ENCODE results near the gene STK24.

The STK24 gene

GRCh38 chr13:98528663-98529064 lies 48.2 kb downstream of the STK24 start:
- no peak for FAIRE-seq

GRCh38 chr13:98527526-98527925 lies 49.4 kb downstream of the STK24 start:
- FAIRE-seq, result no peak

- FAIRE-seq, result no peak
These were observed 50.8 kb downstream of the STK24 start for GRCh38 chr13:98526182-98526512.

- FAIRE-seq, result no peak
These were observed 51.3 kb downstream of the STK24 start for GRCh38 chr13:98525456-98526181.

GRCh38 chr13:98524793-98525192 lies 52.1 kb downstream of the STK24 start:
- FAIRE-seq, result no peak

- no peak for FAIRE-seq
These were observed 52.5 kb downstream of the STK24 start for GRCh38 chr13:98524391-98524790.

- FAIRE-seq, result no peak
These were observed 53.3 kb downstream of the STK24 start for GRCh38 chr13:98523455-98524102.

- no peak for FAIRE-seq
These were observed 54.5 kb downstream of the STK24 start for GRCh38 chr13:98522371-98522770.

GRCh38 chr13:98521461-98522247 lies 55.3 kb downstream of the STK24 start:
- FAIRE-seq, result no peak

- no peak for FAIRE-seq
These were observed 56.0 kb downstream of the STK24 start for GRCh38 chr13:98520674-98521449.

GRCh38 chr13:98519976-98520375 lies 56.9 kb downstream of the STK24 start:
- no peak for FAIRE-seq

- FAIRE-seq, result no peak
These were observed 59.2 kb downstream of the STK24 start for GRCh38 chr13:98517576-98518310.

GRCh38 chr13:98515818-98516465 lies 61.0 kb downstream of the STK24 start:
- FAIRE-seq, result no peak

GRCh38 chr13:98514288-98514687 lies 62.6 kb downstream of the STK24 start:
- FAIRE-seq, result no peak

- no peak for FAIRE-seq
These were observed 63.1 kb downstream of the STK24 start for GRCh38 chr13:98513837-98514236.

GRCh38 chr13:98512774-98513665 lies 63.9 kb downstream of the STK24 start:
- FAIRE-seq, result no peak

- FAIRE-seq, result no peak
These were observed 65.5 kb downstream of the STK24 start for GRCh38 chr13:98511435-98511834.

GRCh38 chr13:98510156-98510509 lies 66.8 kb downstream of the STK24 start:
- no peak for FAIRE-seq

- no peak for FAIRE-seq
These were observed 67.4 kb downstream of the STK24 start for GRCh38 chr13:98509271-98510155.

- no peak for FAIRE-seq
These were observed 68.2 kb downstream of the STK24 start for GRCh38 chr13:98508685-98509084.
